ENCODE data around the gene GPA33.

The GPA33 gene

DNA sequence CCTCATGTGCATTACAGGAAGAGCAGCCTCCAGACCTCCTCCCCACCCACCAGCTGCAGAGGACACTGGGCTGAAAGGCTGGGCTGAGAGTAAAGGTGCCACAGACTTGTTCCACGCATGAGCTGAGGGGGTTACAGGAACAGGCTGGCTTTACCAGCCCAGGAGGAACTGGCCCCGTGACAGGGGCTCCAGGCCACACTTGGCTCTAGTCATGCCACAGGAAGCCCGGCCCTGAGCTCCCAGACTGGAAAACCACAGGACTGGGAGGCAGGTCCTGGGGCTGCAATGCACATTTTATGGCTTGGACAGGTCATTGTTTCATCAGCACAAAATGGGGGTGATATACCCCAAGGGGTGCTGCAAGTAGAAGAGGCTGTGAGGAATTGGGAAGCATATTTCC, 35.6 kb downstream of the GPA33 start:
- peaks cover 2% of the 10 kb centered on the region for H3K79me1 ChIP-seq (ENCODE audit: low read length)
- no peak overlapping the region for H3K4ac ChIP-seq (ENCODE audit: low read depth, low read length)
- no peaks in the 10 kb centered on the region for H3K27me3 ChIP-seq (ENCODE audit: insufficient read depth, low read length)
- H3K18ac ChIP-seq (ENCODE audit: low read length): no peak overlapping the region
- H2AK5ac ChIP-seq (ENCODE audit: low read length): no peak overlapping the region
- H2BK120ac ChIP-seq (ENCODE audit: insufficient read depth, low read length, poor library complexity): no peak overlapping the region
- no peaks in the 10 kb centered on the region for H3K79me2 ChIP-seq (ENCODE audit: control insufficient read depth, insufficient read depth, low read length, poor library complexity)
- no peaks in the 10 kb centered on the region for H3K36me3 ChIP-seq (ENCODE audit: control insufficient read depth in 1 of 2, insufficient read depth in 2 of 2, low read length in 2 of 2)
- H3K9ac ChIP-seq (ENCODE audit: low read length): no peak overlapping the region
- peaks cover 0 to 2% of the 10 kb centered on the region in 2 experiments for H3K4me1 ChIP-seq (ENCODE audit: control insufficient read depth in 1 of 2, insufficient read depth in 2 of 2, low read length in 2 of 2)
- no peak overlapping the region for H3K4me3 ChIP-seq (ENCODE audit: low read depth, low read length)
- no peak for DNase-seq
- no peak overlapping the region for H2BK12ac ChIP-seq (ENCODE audit: low read length)
- no peak overlapping the region for H2AFZ ChIP-seq (ENCODE audit: insufficient read depth, low read length, poor library complexity)
- peaks cover 6% of the 10 kb centered on the region for H3K9me3 ChIP-seq (ENCODE audit: insufficient read depth, low read depth, low read length)
- H3K4me2 ChIP-seq (ENCODE audit: low read length): no peak overlapping the region
- no peak overlapping the region for H2BK5ac ChIP-seq (ENCODE audit: low read depth, low read length, poor library complexity)
- no peak overlapping the region for H3K23ac ChIP-seq (ENCODE audit: low read length)
- H3K27ac ChIP-seq (ENCODE audit: low read depth, low read length): no peak overlapping the region
- no peak overlapping the region for H4K91ac ChIP-seq (ENCODE audit: low read depth, low read length)
- no peak overlapping the region for H4K8ac ChIP-seq (ENCODE audit: low read depth, low read length)
- WGBS (ENCODE audit: extremely low coverage, insufficient coverage, insufficient read length): no CpG with 5 or more reads among the region's 3 CpGs
- H3K14ac ChIP-seq (ENCODE audit: low read length): no peak overlapping the region
- H4K12ac ChIP-seq (ENCODE audit: low read depth, low read length): no peak overlapping the region

DNA sequence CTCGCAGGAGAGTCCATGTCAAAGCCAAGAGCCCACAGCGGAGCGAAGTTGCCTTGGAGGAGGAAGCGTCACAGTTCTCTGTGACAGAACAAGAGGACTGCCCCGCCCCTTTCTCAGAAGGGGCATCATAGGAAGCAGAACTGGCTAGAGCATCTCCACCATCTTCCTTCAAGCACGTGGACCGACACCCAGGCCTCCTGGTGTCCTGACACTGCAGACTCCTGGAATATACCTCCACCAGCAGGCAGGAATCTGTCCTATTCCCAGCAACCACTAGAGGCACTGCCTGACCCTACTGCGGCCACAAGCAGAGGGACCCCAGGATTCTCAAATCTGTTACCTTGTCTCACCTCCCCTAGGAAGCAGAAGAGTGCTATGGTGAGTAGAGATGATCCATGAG, 37.8 kb downstream of the GPA33 start:
- H4K12ac ChIP-seq (ENCODE audit: low read depth, low read length): no peak overlapping the region
- H3K4me2 ChIP-seq (ENCODE audit: low read length): no peak overlapping the region
- peak; percentile 11 to 41 for DNase-seq
- H2AFZ ChIP-seq (ENCODE audit: insufficient read depth, low read length, poor library complexity): no peak overlapping the region
- H2BK5ac ChIP-seq (ENCODE audit: low read depth, low read length, poor library complexity): no peak overlapping the region
- no peak overlapping the region for H3K4me3 ChIP-seq (ENCODE audit: low read depth, low read length)
- H2BK120ac ChIP-seq (ENCODE audit: insufficient read depth, low read length, poor library complexity): no peak overlapping the region
- H4K91ac ChIP-seq (ENCODE audit: low read depth, low read length): no peak overlapping the region
- no CpG with 5 or more reads among the region's 8 CpGs for WGBS (ENCODE audit: extremely low coverage, insufficient coverage, insufficient read length)
- no peak overlapping the region for H3K23ac ChIP-seq (ENCODE audit: low read length)
- H3K4ac ChIP-seq (ENCODE audit: low read depth, low read length): no peak overlapping the region
- H2AK5ac ChIP-seq (ENCODE audit: low read length): no peak overlapping the region
- H3K27me3 ChIP-seq (ENCODE audit: insufficient read depth, low read length): no peaks in the 10 kb centered on the region
- peaks cover 6% of the 10 kb centered on the region for H3K9me3 ChIP-seq (ENCODE audit: insufficient read depth, low read depth, low read length)
- H3K18ac ChIP-seq (ENCODE audit: low read length): no peak overlapping the region
- no peak overlapping the region for H3K27ac ChIP-seq (ENCODE audit: low read depth, low read length)
- H3K79me2 ChIP-seq (ENCODE audit: control insufficient read depth, insufficient read depth, low read length, poor library complexity): no peaks in the 10 kb centered on the region
- no peak overlapping the region for H2BK12ac ChIP-seq (ENCODE audit: low read length)
- H3K36me3 ChIP-seq (ENCODE audit: control insufficient read depth in 1 of 2, insufficient read depth in 2 of 2, low read length in 2 of 2): no peaks in the 10 kb centered on the region
- no peaks in the 10 kb centered on the region for H3K4me1 ChIP-seq (ENCODE audit: control insufficient read depth in 1 of 2, insufficient read depth in 2 of 2, low read length in 2 of 2)
- H3K79me1 ChIP-seq (ENCODE audit: low read length): no peaks in the 10 kb centered on the region
- no peak overlapping the region for H4K8ac ChIP-seq (ENCODE audit: low read depth, low read length)
- no peak overlapping the region for H3K9ac ChIP-seq (ENCODE audit: low read length)
- H3K14ac ChIP-seq (ENCODE audit: low read length): no peak overlapping the region

DNA sequence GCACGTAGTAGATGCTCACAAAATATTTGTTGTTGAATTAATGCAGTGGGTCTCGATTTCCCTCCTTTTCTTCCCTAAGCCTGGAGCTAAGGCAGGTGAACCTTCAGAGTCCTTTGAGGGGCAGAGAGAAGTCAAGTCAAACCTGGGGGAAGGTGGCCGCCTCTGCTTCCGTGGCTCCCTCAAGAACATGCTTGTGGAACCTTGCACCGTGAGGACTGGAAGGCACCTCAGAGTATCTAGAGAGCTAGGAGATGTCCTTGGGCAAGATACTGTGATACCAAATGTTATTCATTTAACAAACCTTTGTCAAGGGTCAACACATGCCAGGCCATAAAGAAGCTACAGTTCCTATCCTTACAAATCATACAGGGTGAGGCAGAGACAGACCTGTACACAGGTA, 38.3 kb downstream of the GPA33 start:
- Histone ChIP-seq H3K23ac (ENCODE audit: low read length) (no peak overlapping the region), H3K36me3 (ENCODE audit: control insufficient read depth in 1 of 2, insufficient read depth in 2 of 2, low read length in 2 of 2) (no peaks in the 10 kb centered on the region), H3K27me3 (ENCODE audit: insufficient read depth, low read length) (no peaks in the 10 kb centered on the region), H2BK120ac (ENCODE audit: insufficient read depth, low read length, poor library complexity) (no peak overlapping the region), H3K4ac (ENCODE audit: low read depth, low read length) (no peak overlapping the region), H4K91ac (ENCODE audit: low read depth, low read length) (no peak overlapping the region), H3K18ac (ENCODE audit: low read length) (no peak overlapping the region), H3K4me2 (ENCODE audit: low read length) (no peak overlapping the region), H3K14ac (ENCODE audit: low read length) (no peak overlapping the region), H3K9me3 (ENCODE audit: insufficient read depth, low read depth, low read length) (peaks cover 6% of the 10 kb centered on the region), H2AFZ (ENCODE audit: insufficient read depth, low read length, poor library complexity) (no peak overlapping the region), H3K4me1 (ENCODE audit: control insufficient read depth in 1 of 2, insufficient read depth in 2 of 2, low read length in 2 of 2) (no peaks in the 10 kb centered on the region), H3K9ac (ENCODE audit: low read length) (no peak overlapping the region), H3K79me2 (ENCODE audit: control insufficient read depth, insufficient read depth, low read length, poor library complexity) (no peaks in the 10 kb centered on the region), H3K4me3 (ENCODE audit: low read depth, low read length) (no peak overlapping the region), H2BK5ac (ENCODE audit: low read depth, low read length, poor library complexity) (no peak overlapping the region), H3K27ac (ENCODE audit: low read depth, low read length) (no peak overlapping the region), H3K79me1 (ENCODE audit: low read length) (no peaks in the 10 kb centered on the region), H4K12ac (ENCODE audit: low read depth, low read length) (no peak overlapping the region), H4K8ac (ENCODE audit: low read depth, low read length) (no peak overlapping the region), H2AK5ac (ENCODE audit: low read length) (no peak overlapping the region), H2BK12ac (ENCODE audit: low read length) (no peak overlapping the region)
- no CpG with 5 or more reads among the region's 5 CpGs for WGBS (ENCODE audit: extremely low coverage, insufficient coverage, insufficient read length)
- no peak for DNase-seq

DNA sequence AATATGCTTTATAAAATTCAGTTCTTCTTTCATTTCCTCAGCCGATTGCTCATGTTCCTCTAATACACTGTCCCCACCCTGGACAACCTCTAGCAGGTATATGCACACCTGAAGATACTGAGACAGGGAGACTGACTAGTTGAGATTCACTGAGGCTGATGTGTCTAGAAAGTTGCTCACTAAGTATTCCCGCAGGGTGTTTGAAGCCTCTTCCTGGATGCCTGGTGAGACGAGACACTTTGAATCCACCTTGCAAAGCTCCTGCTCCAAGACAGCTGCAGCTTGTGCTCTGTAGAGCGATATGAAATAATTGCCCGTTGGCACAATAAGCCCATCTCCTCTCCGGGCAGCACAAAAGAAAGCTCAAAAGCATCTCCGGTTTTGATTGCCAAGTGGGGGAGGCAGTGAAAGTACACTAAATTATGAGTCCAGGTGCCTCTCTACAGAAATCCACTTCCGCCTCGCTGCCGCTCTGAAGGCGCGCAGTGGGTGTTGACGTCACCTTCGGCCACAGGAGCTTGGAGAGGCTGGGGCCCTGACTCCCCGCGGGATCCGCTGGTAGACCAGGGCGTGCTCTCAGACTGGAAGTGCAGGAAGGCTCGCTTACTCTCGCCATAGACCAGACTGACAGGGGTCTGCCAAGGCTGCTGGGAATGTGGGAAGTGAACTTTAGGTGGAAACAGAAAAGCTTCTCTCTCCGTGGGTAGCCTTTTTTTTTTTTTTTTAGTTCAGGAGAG, 46.3 kb downstream of the GPA33 start:
- H4K12ac ChIP-seq (ENCODE audit: low read depth, low read length): no peak overlapping the region
- H2AFZ ChIP-seq (ENCODE audit: insufficient read depth, low read length, poor library complexity): no peak overlapping the region
- H3K4me1 ChIP-seq (ENCODE audit: control insufficient read depth in 1 of 2, insufficient read depth in 2 of 2, low read length in 2 of 2): no peaks in the 10 kb centered on the region
- peak; percentile 69 to 80 for DNase-seq
- no peak overlapping the region for H3K27ac ChIP-seq (ENCODE audit: low read depth, low read length)
- no peak overlapping the region for H2BK5ac ChIP-seq (ENCODE audit: low read depth, low read length, poor library complexity)
- H2BK120ac ChIP-seq (ENCODE audit: insufficient read depth, low read length, poor library complexity): no peak overlapping the region
- H3K36me3 ChIP-seq (ENCODE audit: control insufficient read depth in 1 of 2, insufficient read depth in 2 of 2, low read length in 2 of 2): no peaks in the 10 kb centered on the region
- H3K79me2 ChIP-seq (ENCODE audit: control insufficient read depth, insufficient read depth, low read length, poor library complexity): no peaks in the 10 kb centered on the region
- no peak overlapping the region for H3K4me2 ChIP-seq (ENCODE audit: low read length)
- H4K91ac ChIP-seq (ENCODE audit: low read depth, low read length): no peak overlapping the region
- H3K4me3 ChIP-seq (ENCODE audit: low read depth, low read length): no peak overlapping the region
- no peaks in the 10 kb centered on the region for H3K9me3 ChIP-seq (ENCODE audit: insufficient read depth, low read depth, low read length)
- no peak overlapping the region for H3K9ac ChIP-seq (ENCODE audit: low read length)
- H2AK5ac ChIP-seq (ENCODE audit: low read length): no peak overlapping the region
- no peak overlapping the region for H3K18ac ChIP-seq (ENCODE audit: low read length)
- no CpG with 5 or more reads among the region's 21 CpGs for WGBS (ENCODE audit: extremely low coverage, insufficient coverage, insufficient read length)
- no peak overlapping the region for H3K14ac ChIP-seq (ENCODE audit: low read length)
- H2BK12ac ChIP-seq (ENCODE audit: low read length): no peak overlapping the region
- H3K4ac ChIP-seq (ENCODE audit: low read depth, low read length): no peak overlapping the region
- H3K27me3 ChIP-seq (ENCODE audit: insufficient read depth, low read length): no peaks in the 10 kb centered on the region
- H3K23ac ChIP-seq (ENCODE audit: low read length): no peak overlapping the region
- no peak overlapping the region for H4K8ac ChIP-seq (ENCODE audit: low read depth, low read length)
- no peaks in the 10 kb centered on the region for H3K79me1 ChIP-seq (ENCODE audit: low read length)

Measured in trophoblast cell (in vitro differentiated cells and primary cell).